Stimulated activated CD4-positive, alpha-beta T cell treated with anti-CD3 and anti-CD28 coated beads, Interleukin-1b, Interleukin-23, amount 100 ng/mL, for 1 hour (primary cell): ENCODE measurements around the gene RGL1.
"Not testable (repeated sequence)": the region's sequence is repeated elsewhere in the genome, so short reads cannot be mapped to it uniquely, and the experiment has no call there.

Source experiments
- DNase-seq, 2 donors: peaks; one replicate each; pipeline ENCODE4 v3.0.0-alpha.2; 2020; ENCODE audit warnings: low read depth in 2 of 2

RGL1 gene

GRCh38 chr1:183804916-183805841 lies at the start of gene RGL1:
TSS of gene RGL1 (plus strand) at chr1:183805120. CDS start at chr1:183805298, 178 bp downstream.
- peak in 1 of 2 donors; percentile 1 for DNase-seq

- DNase-seq, result no peak
Measured at GRCh38 chr1:183756326-183756725, 48.6 kb upstream of the RGL1 start.

- DNase-seq, result no peak
Measured at GRCh38 chr1:183757061-183757460, 47.9 kb upstream of the RGL1 start.

- DNase-seq, result no peak
Measured at GRCh38 chr1:183758913-183759312, 46.0 kb upstream of the RGL1 start.

- no peak for DNase-seq
Measured at GRCh38 chr1:183760661-183761060, 44.3 kb upstream of the RGL1 start.

- no peak for DNase-seq
Measured at GRCh38 chr1:183761871-183762270, 43.0 kb upstream of the RGL1 start.

GRCh38 chr1:183762856-183763255 lies 42.1 kb upstream of the RGL1 start:
- not testable (repeated sequence) for DNase-seq

- DNase-seq, result no peak
Measured at GRCh38 chr1:183764981-183765380, 39.9 kb upstream of the RGL1 start.

GRCh38 chr1:183769956-183770815 lies 34.7 kb upstream of the RGL1 start:
- DNase-seq, result no peak

- DNase-seq, result no peak
Measured at GRCh38 chr1:183770816-183771128, 34.1 kb upstream of the RGL1 start.

GRCh38 chr1:183773482-183774274 lies 31.2 kb upstream of the RGL1 start:
- no peak for DNase-seq

GRCh38 chr1:183774938-183775337 lies 30.0 kb upstream of the RGL1 start:
- no peak for DNase-seq

- no peak for DNase-seq
Measured at GRCh38 chr1:183776731-183777130, 28.2 kb upstream of the RGL1 start.

GRCh38 chr1:183777328-183777727 lies 27.6 kb upstream of the RGL1 start:
- no peak for DNase-seq

GRCh38 chr1:183778045-183778444 lies 26.9 kb upstream of the RGL1 start:
- DNase-seq, result no peak

- no peak for DNase-seq
Measured at GRCh38 chr1:183778568-183779433, 26.1 kb upstream of the RGL1 start.

- DNase-seq, result no peak
Measured at GRCh38 chr1:183780159-183780558, 24.8 kb upstream of the RGL1 start.

- no peak for DNase-seq
Measured at GRCh38 chr1:183780757-183781156, 24.2 kb upstream of the RGL1 start.

GRCh38 chr1:183783342-183783741 lies 21.6 kb upstream of the RGL1 start:
- no peak for DNase-seq

- DNase-seq, result no peak
Measured at GRCh38 chr1:183783767-183784637, 20.9 kb upstream of the RGL1 start.
